A673 (cell line): ENCODE results near the gene BTBD6. TPM values are rescaled to one million over a fixed set of nuclear protein-coding genes. Genes with fewer than 3 reads are reported as not detected.

Source experiments
- BruUV-seq: library from RNA; stranded (reverse); fragments of 400-500 nt; replicated peaks from 2 replicates; lab custom pipeline; 2021; lab: Mats Ljungman, UMichigan
- CTCF ChIA-PET: fragments of 300-600 bp; sonication (Branson Sonifier 250); formaldehyde crosslinking; loops from one replicate; lab custom pipeline; 2022; ENCODE audit warnings: antibody characterized with exemption; lab: Charles Lee
- POLR2A ChIA-PET: fragments of 300-600 bp; sonication (Branson Sonifier 250); formaldehyde crosslinking; loops from one replicate; lab custom pipeline; 2022; ENCODE audit warnings: antibody characterized with exemption; ENCODE audit not compliant: low non-redundant PET; lab: Charles Lee
- DNase-seq: peaks from one replicate; pipeline ENCODE4 v3.0.0-alpha.2; 2015; ENCODE audit warnings: low spot score
- H3K27ac ChIP-seq: fragments of 200-600 bp; sonication (generic); 2 replicates; pipeline ENCODE4 v1.5.1; 2016; ENCODE audit warnings: mixed run types, low read depth, mild to moderate bottlenecking, mixed read lengths, antibody characterized with exemption, low read length; ENCODE audit not compliant: poor library complexity, severe bottlenecking
- H3K27me3 ChIP-seq: fragments of 200-600 bp; sonication (generic); replicated peaks from 2 replicates; pipeline ENCODE4 v1.6.1; 2017; ENCODE audit warnings: mixed run types, low read depth, mild to moderate bottlenecking, mixed read lengths, antibody characterized with exemption, low read length; ENCODE audit not compliant: insufficient read depth, poor library complexity
- H3K36me3 ChIP-seq: fragments of 200-600 bp; sonication (generic); 2 replicates; pipeline ENCODE4 v1.6.1; 2016; ENCODE audit warnings: mixed run types, mild to moderate bottlenecking, mixed read lengths, antibody characterized with exemption, low read length; ENCODE audit not compliant: insufficient read depth, poor library complexity, severe bottlenecking
- H3K4me1 ChIP-seq: fragments of 200-600 bp; sonication (generic); 2 replicates; pipeline ENCODE4 v1.6.1; 2017; ENCODE audit warnings: mixed run types, mild to moderate bottlenecking, mixed read lengths, antibody characterized with exemption, low read length; ENCODE audit not compliant: insufficient read depth, poor library complexity, severe bottlenecking
- H3K4me3 ChIP-seq: fragments of 200-600 bp; sonication (generic); 2 replicates; pipeline ENCODE4 v1.5.1; 2016; ENCODE audit warnings: low read depth, mixed run types, mild to moderate bottlenecking, mixed read lengths, low read length; ENCODE audit not compliant: poor library complexity, severe bottlenecking
- H3K9me3 ChIP-seq: fragments of 200-600 bp; sonication (generic); 2 replicates; pipeline ENCODE4 v1.6.1; 2016; ENCODE audit warnings: mixed run types, low read depth, mild to moderate bottlenecking, mixed read lengths, antibody characterized with exemption, low read length; ENCODE audit not compliant: poor library complexity, severe bottlenecking
- EZH2 ChIP-seq: fragments of 200-600 bp; sonication (generic); IDR thresholded peaks from 2 replicates; pipeline ENCODE4 v1.6.1; 2017; ENCODE audit warnings: borderline replicate concordance, low read depth, mild to moderate bottlenecking, mixed read lengths, antibody characterized with exemption, low read length; ENCODE audit not compliant: poor library complexity, severe bottlenecking
- intact Hi-C: fragments of 100-400 bp; cut with micrococcal nuclease; formaldehyde crosslinking; loops from one replicate; pipeline ENCODE4 v1.10.0; 2022; ENCODE audit not compliant: unreplicated experiment
- total RNA-seq: library from RNA; stranded (reverse); gene quantifications from 2 replicates; pipeline ENCODE4 v1.2.3, GENCODE V29; 2021
- TF ChIP-seq, protein P1 (sequence below): fragments of 300-800, 200-600 bp; sonication (generic); conservative IDR thresholded peaks from 2 replicates; pipeline ENCODE4 v1.5.1; 2017; ENCODE audit warnings: low read depth, mild to moderate bottlenecking, antibody characterized with exemption, low read length, moderate library complexity, mixed read lengths

Gene BTBD6
- total RNA-seq, 1 experiment from 2014 or later: 39.9 TPM

DNA sequence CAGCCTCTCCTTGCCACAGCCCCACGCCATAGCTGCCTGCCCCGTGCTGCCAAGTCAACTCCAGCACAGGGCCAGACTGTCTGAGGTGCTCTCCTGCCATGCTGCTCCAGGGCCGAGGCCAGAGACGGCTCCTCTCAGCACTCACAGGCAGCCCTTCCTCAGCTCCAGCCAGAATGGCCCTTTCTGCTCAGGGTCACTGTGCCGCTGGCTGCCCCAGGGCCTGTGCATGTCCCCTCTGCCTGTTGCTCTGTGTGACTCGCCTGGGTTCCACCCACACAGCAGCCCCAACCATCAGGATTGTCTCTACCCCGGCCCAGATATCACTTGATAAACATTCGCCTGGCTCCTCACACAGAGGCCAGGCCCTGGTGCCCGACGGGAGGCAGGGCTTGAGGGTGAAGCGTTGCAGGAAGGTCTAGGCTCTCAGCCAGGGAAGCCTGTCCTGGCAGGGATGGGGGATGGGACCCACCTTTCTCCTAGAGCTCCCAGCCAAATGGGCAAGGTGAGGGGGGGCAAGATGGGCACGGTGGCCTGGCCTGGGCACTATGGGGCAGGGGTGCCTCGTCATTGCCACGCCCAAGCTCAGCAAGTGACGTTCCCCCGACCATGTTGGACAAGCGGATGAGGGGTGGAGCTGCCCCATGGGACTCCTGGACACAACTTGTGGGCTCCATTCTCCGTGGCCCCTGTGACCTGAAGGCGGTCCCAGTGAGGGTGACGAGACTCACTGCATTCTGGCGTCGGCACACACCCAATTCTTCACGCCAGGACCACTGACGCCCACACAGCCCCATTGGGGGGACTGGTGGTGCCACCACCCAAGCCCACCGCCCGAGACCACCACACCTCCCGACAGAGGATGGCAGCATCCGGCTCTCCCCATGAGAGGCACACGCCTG, 27.4 kb upstream of the BTBD6 start:
- no peak overlapping the region for H3K4me3 ChIP-seq
- H3K4me1 ChIP-seq: no peaks in the 10 kb centered on the region
- no peaks in the 10 kb centered on the region for H3K9me3 ChIP-seq
- H3K36me3 ChIP-seq: peaks cover 16% of the 10 kb centered on the region
- H3K27ac ChIP-seq: no peak overlapping the region
- no peak for DNase-seq
- no peaks in the 10 kb centered on the region for H3K27me3 ChIP-seq
- intact Hi-C loops: no loop called here
- TF ChIP-seq EZH2: no peak
- TF ChIP-seq, protein P1, sequence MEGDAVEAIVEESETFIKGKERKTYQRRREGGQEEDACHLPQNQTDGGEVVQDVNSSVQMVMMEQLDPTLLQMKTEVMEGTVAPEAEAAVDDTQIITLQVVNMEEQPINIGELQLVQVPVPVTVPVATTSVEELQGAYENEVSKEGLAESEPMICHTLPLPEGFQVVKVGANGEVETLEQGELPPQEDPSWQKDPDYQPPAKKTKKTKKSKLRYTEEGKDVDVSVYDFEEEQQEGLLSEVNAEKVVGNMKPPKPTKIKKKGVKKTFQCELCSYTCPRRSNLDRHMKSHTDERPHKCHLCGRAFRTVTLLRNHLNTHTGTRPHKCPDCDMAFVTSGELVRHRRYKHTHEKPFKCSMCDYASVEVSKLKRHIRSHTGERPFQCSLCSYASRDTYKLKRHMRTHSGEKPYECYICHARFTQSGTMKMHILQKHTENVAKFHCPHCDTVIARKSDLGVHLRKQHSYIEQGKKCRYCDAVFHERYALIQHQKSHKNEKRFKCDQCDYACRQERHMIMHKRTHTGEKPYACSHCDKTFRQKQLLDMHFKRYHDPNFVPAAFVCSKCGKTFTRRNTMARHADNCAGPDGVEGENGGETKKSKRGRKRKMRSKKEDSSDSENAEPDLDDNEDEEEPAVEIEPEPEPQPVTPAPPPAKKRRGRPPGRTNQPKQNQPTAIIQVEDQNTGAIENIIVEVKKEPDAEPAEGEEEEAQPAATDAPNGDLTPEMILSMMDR: no peak
- BruUV-seq: no TSS peak
- ChIA-PET CTCF (no interaction called here), POLR2A (no interaction called here)

DNA sequence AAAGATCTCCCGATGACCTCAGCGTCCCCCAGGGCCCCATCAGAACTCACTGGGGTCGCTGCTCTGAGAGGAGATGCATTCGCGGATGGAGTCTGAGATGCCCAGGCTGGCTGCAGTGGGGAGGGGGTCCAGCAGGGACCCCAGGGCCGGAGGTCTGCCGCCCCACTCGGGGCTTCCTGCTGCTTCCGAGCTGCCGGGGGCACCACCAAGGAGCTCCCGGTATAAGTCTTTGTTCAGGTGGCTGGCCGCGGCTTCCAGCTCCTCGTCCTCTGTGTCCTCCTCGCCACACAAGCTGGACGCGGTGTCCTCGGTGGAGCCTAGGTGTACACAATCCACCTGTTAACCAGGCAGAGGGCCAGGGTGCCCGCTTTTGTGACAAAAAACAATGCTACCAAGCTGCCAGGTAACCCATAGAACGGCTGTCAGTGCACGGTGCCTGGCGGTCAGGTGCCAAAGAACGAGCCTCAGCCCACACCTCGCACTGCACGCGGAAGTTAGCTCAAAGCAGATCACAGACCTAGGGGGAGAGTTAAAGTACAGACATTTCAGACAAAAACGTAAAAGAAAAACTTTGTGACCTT, 26.6 kb upstream of the BTBD6 start:
- peaks cover 16% of the 10 kb centered on the region for H3K36me3 ChIP-seq
- POLR2A ChIA-PET: no interaction called here
- no peaks in the 10 kb centered on the region for H3K4me1 ChIP-seq
- DNase-seq: no peak
- TF ChIP-seq, protein P1: no peak
- no peak for TF ChIP-seq EZH2
- H3K9me3 ChIP-seq: no peaks in the 10 kb centered on the region
- no peak overlapping the region for H3K27ac ChIP-seq
- intact Hi-C loops: no loop called here
- CTCF ChIA-PET: interaction anchor here (0.7 kb wide), 1 partner anchor 354 kb away, joined by 3 read pairs; no protein-coding TSS in a partner anchor
- no TSS peak for BruUV-seq
- H3K4me3 ChIP-seq: no peak overlapping the region
- H3K27me3 ChIP-seq: no peaks in the 10 kb centered on the region

DNA sequence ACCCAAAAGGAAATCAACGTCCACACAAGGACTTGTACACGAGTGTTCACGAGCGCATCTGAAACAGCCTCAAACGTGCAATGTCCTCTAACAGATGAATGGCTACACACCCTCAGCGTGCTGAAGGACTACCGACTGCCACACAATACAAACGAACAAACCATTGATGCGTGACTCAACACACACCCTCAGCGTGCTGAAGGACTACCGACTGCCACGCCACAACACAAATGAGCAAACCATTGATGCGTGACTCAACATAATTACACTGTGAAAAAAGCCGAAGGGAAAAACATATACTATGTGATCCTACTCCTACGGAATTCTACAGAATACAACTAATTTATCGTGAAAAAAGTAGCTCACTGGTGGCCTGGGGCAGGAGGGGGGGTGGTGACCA, 25.1 kb upstream of the BTBD6 start:
- no peak for DNase-seq
- peaks cover 13% of the 10 kb centered on the region for H3K36me3 ChIP-seq
- H3K4me1 ChIP-seq: no peaks in the 10 kb centered on the region
- TF ChIP-seq, protein P1: no peak
- TF ChIP-seq EZH2: no peak
- CTCF ChIA-PET: no interaction called here
- no peak overlapping the region for H3K4me3 ChIP-seq
- H3K9me3 ChIP-seq: no peaks in the 10 kb centered on the region
- no TSS peak for BruUV-seq
- H3K27ac ChIP-seq: no peak overlapping the region
- no peaks in the 10 kb centered on the region for H3K27me3 ChIP-seq
- intact Hi-C loops: no loop called here
- POLR2A ChIA-PET: no interaction called here
